IMR-90 (cell line): ENCODE data around the gene FMNL3. TPM values are rescaled to one million over a fixed set of nuclear protein-coding genes. Genes with fewer than 3 reads are reported as not detected.
A peak's percentile ranks its signal among the peaks of the same experiment; 100 is the strongest.

ENCODE experiments used
- ATAC-seq: fragments of 200-7000 bp; cut with Tn5 transposase; 2 replicates; pipeline ENCODE4 v1.9.1; 2020; ENCODE audit warnings: low read depth, mild to moderate bottlenecking, moderate library complexity
- BruUV-seq: library from RNA; stranded (reverse); fragments of 400-500 nt; replicated peaks from 2 replicates; lab custom pipeline; 2021; lab: Mats Ljungman, UMichigan
- CTCF ChIA-PET: fragments of 300-600 bp; formaldehyde crosslinking; extraction: SDS; loops from one replicate; lab custom pipeline; 2021; ENCODE audit warnings: antibody characterized with exemption; lab: Yijun Ruan, JAX
- POLR2A ChIA-PET: fragments of 300-600 bp; sonication (Branson Sonifier 250); formaldehyde crosslinking; loops from one replicate; lab custom pipeline; 2022; ENCODE audit warnings: antibody characterized with exemption; ENCODE audit not compliant: unreplicated experiment; lab: Charles Lee
- DNase-seq: peaks from one replicate; pipeline ENCODE4 v3.0.0; 2013
- H2AFZ ChIP-seq: replicated peaks from 2 replicates; pipeline ENCODE3; 2013; ENCODE audit warnings: low read length, mild to moderate bottlenecking; ENCODE audit not compliant: poor library complexity
- H2AK5ac ChIP-seq: 2 replicates; pipeline ENCODE4 v1.6.1; 2013; ENCODE audit warnings: low read depth, low read length, inconsistent platforms
- H2AK9ac ChIP-seq: replicated peaks from 2 replicates; pipeline ENCODE3; 2013; ENCODE audit warnings: mild to moderate bottlenecking, low read depth, low read length, moderate library complexity; ENCODE audit not compliant: poor library complexity
- H2BK120ac ChIP-seq: 2 replicates; pipeline ENCODE4 v1.6.1; 2013; ENCODE audit warnings: low read depth, low read length, inconsistent platforms
- H2BK15ac ChIP-seq: 3 replicates; pipeline ENCODE4 v1.6.1; 2013; ENCODE audit warnings: low read depth, low read length, inconsistent platforms
- H2BK20ac ChIP-seq: 2 replicates; pipeline ENCODE4 v1.6.1; 2013; ENCODE audit warnings: low read depth, mild to moderate bottlenecking, inconsistent platforms, low read length, moderate library complexity
- H2BK5ac ChIP-seq: 2 replicates; pipeline ENCODE4 v1.6.1; 2013; ENCODE audit warnings: mild to moderate bottlenecking, low read depth, low read length, inconsistent platforms; ENCODE audit not compliant: poor library complexity, severe bottlenecking
- H3K14ac ChIP-seq: replicated peaks from 2 replicates; pipeline ENCODE4 v1.6.1; 2013; ENCODE audit warnings: low read depth, low read length, inconsistent platforms
- H3K18ac ChIP-seq: 2 replicates; pipeline ENCODE4 v1.6.1; 2013; ENCODE audit warnings: low read depth, low read length, control low read depth
- H3K23ac ChIP-seq: 2 replicates; pipeline ENCODE4 v1.6.1; 2013; ENCODE audit warnings: low read depth, low read length, inconsistent platforms
- H3K27ac ChIP-seq: 2 replicates; pipeline ENCODE4 v1.5.1; 2013; ENCODE audit warnings: mild to moderate bottlenecking, control low read depth, low read length; ENCODE audit not compliant: insufficient read depth
- H3K27me3 ChIP-seq: 2 replicates; pipeline ENCODE4 v1.6.1; 2013; ENCODE audit warnings: low read length; ENCODE audit not compliant: control insufficient read depth, insufficient read depth
- H3K36me3 ChIP-seq: 2 replicates; pipeline ENCODE4 v1.6.1; 2013; ENCODE audit warnings: low read length, mixed read lengths; ENCODE audit not compliant: control insufficient read depth, insufficient read depth
- H3K4ac ChIP-seq: 2 replicates; pipeline ENCODE4 v1.6.1; 2013; ENCODE audit warnings: low read depth, low read length, inconsistent platforms
- H3K4me1 ChIP-seq: 2 replicates; pipeline ENCODE4 v1.6.1; 2013; ENCODE audit warnings: low read length, mixed read lengths; ENCODE audit not compliant: control insufficient read depth, insufficient read depth
- H3K4me2 ChIP-seq: 2 replicates; pipeline ENCODE4 v1.6.1; 2013; ENCODE audit warnings: low read depth, mild to moderate bottlenecking, control low read depth, low read length, moderate library complexity
- H3K4me3 ChIP-seq: 2 replicates; pipeline ENCODE4 v1.5.1; 2013; ENCODE audit warnings: low read depth, mild to moderate bottlenecking, control low read depth, low read length, moderate library complexity; ENCODE audit not compliant: insufficient read depth
- H3K56ac ChIP-seq: 2 replicates; pipeline ENCODE4 v1.6.1; 2013; ENCODE audit warnings: low read length, inconsistent platforms; ENCODE audit not compliant: insufficient read depth; ENCODE audit errors: extremely low read depth
- H3K79me1 ChIP-seq, 2 experiments: 2 replicates each; pipeline ENCODE4 v1.6.1; 2013; ENCODE audit warnings: low read length in 2 of 2, inconsistent platforms in 1 of 2, low read depth in 1 of 2
- H3K9ac ChIP-seq: 2 replicates; pipeline ENCODE4 v1.6.1; 2013; ENCODE audit warnings: low read depth, low read length, control low read depth
- H3K9me1 ChIP-seq: 2 replicates; pipeline ENCODE4 v1.6.1; 2013; ENCODE audit warnings: low read length, inconsistent platforms; ENCODE audit not compliant: insufficient read depth
- H3K9me3 ChIP-seq: 2 replicates; pipeline ENCODE4 v1.6.1; 2013; ENCODE audit warnings: low read length; ENCODE audit not compliant: control insufficient read depth, insufficient read depth
- H4K20me1 ChIP-seq: 2 replicates; pipeline ENCODE4 v1.6.1; 2013; ENCODE audit warnings: low read length, inconsistent platforms; ENCODE audit not compliant: insufficient read depth
- H4K5ac ChIP-seq: 2 replicates; pipeline ENCODE4 v1.6.1; 2013; ENCODE audit warnings: mild to moderate bottlenecking, low read depth, low read length, control low read depth
- H4K8ac ChIP-seq, 2 experiments: 2 replicates each; pipeline ENCODE4 v1.6.1; 2013; ENCODE audit warnings: low read depth in 2 of 2, low read length in 2 of 2, control low read depth in 1 of 2, inconsistent platforms in 1 of 2
- H4K91ac ChIP-seq: 2 replicates; pipeline ENCODE4 v1.6.1; 2013; ENCODE audit warnings: low read depth, low read length, inconsistent platforms; ENCODE audit not compliant: insufficient read depth
- BHLHE40 ChIP-seq: fragments of 150-350 bp; IDR thresholded peaks from 2 replicates; pipeline ENCODE4 v1.6.1; 2016; ENCODE audit warnings: mild to moderate bottlenecking, low read depth, low read length
- CHD1 ChIP-seq: IDR thresholded peaks from 2 replicates; pipeline ENCODE4 v1.6.1; 2012; ENCODE audit warnings: low read depth, low read length, improper control_type of control experiment
- FOS ChIP-seq: fragments of 150-350 bp; IDR thresholded peaks from 2 replicates; pipeline ENCODE4 v1.6.1; 2016; ENCODE audit warnings: low read depth, low read length
- MAFK ChIP-seq: IDR thresholded peaks from 2 replicates; pipeline ENCODE4 v1.6.1; 2012; ENCODE audit warnings: low read depth, low read length, improper control_type of control experiment
- MAZ ChIP-seq: IDR thresholded peaks from 2 replicates; pipeline ENCODE4 v1.6.1; 2012; ENCODE audit warnings: low read depth, mild to moderate bottlenecking, low read length, improper control_type of control experiment, moderate library complexity, borderline replicate concordance
- MXI1 ChIP-seq: IDR thresholded peaks from 2 replicates; pipeline ENCODE4 v1.6.1; 2012; ENCODE audit warnings: low read depth, mild to moderate bottlenecking, low read length, moderate library complexity, borderline replicate concordance
- NFE2L2 ChIP-seq: fragments of 150-350 bp; IDR thresholded peaks from 2 replicates; pipeline ENCODE4 v1.6.1; 2016; ENCODE audit warnings: low read depth, mild to moderate bottlenecking, low read length
- POLR2A ChIP-seq: IDR thresholded peaks from 2 replicates; pipeline ENCODE4 v1.6.1; 2012; ENCODE audit warnings: mild to moderate bottlenecking, low read depth, low read length
- RAD21 ChIP-seq: IDR thresholded peaks from 2 replicates; pipeline ENCODE4 v1.6.1; 2012; ENCODE audit warnings: low read length, improper control_type of control experiment
- RCOR1 ChIP-seq: IDR thresholded peaks from 2 replicates; pipeline ENCODE4 v1.6.1; 2012; ENCODE audit warnings: mild to moderate bottlenecking, low read length, improper control_type of control experiment; ENCODE audit not compliant: insufficient replicate concordance
- SMC3 ChIP-seq: fragments of 150-350 bp; IDR thresholded peaks from 2 replicates; pipeline ENCODE4 v1.6.1; 2016; ENCODE audit warnings: low read depth, mild to moderate bottlenecking, antibody characterized with exemption, low read length, moderate library complexity
- whole genome bisulfite sequencing, 2 experiments: methylation state at CpG; one replicate each; pipeline versions ENCODE4 v1.1.5 to v1.1.7; 2013; ENCODE audit warnings: missing lambda C conversion rate in 2 of 2; ENCODE audit not compliant: insufficient read length in 1 of 2; ENCODE audit errors: extremely low coverage in 2 of 2; 5-methylcytosine and 5-hydroxymethylcytosine counted together
- dilution Hi-C: fragments of 300-500 bp; cut with HindIII; formaldehyde crosslinking; loops from one replicate; pipeline ENCODE4 v1.14.3; 2018; ENCODE audit warnings: low sequenced_read_pairs; ENCODE audit not compliant: unreplicated experiment
- in situ Hi-C: fragments of 300-500 bp; cut with MboI; formaldehyde crosslinking; loops from 3 replicates; pipeline ENCODE4 v1.14.3; 2019; ENCODE audit warnings: low sequenced_read_pairs, inconsistent platforms, mixed read lengths
- intact Hi-C: fragments of 100-400 bp; cut with micrococcal nuclease; formaldehyde crosslinking; loops from 2 replicates; pipeline ENCODE4 v1.10.0; 2022
- polyA plus RNA-seq, 3 experiments: library from polyadenylated mRNA; depleted of rRNA; stranded (reverse); fragments of >200 nt; gene quantifications; 2 replicates each; pipeline ENCODE4 v1.2.3, GENCODE V29; 2012; ENCODE audit warnings: low replicate concordance in 1 of 3
- total RNA-seq: library from RNA; depleted of rRNA; stranded (reverse); fragments of >200 nt; gene quantifications from 2 replicates; pipeline ENCODE4 v1.2.3, GENCODE V29; 2012
- TF ChIP-seq, protein P1 (sequence below): fragments of 150-350 bp; IDR thresholded peaks from 2 replicates; pipeline ENCODE4 v1.6.1; 2017; ENCODE audit warnings: mild to moderate bottlenecking, antibody characterized with exemption, low read length, low read depth
- TF ChIP-seq, protein P2 (sequence below): conservative IDR thresholded peaks from 2 replicates; pipeline ENCODE4 v1.5.1; 2012; ENCODE audit warnings: mild to moderate bottlenecking, low read depth, low read length, improper control_type of control experiment
- TF ChIP-seq, protein P3 (sequence below): fragments of 150-350 bp; IDR thresholded peaks from 2 replicates; pipeline ENCODE4 v1.6.1; 2016; ENCODE audit warnings: low read depth, mild to moderate bottlenecking, low read length, moderate library complexity, borderline replicate concordance

Gene FMNL3
- total and polyA plus RNA-seq, 2 of the 4 experiments (the other 2 are of a cell fraction) = 16.3 to 36.4 TPM

DNA sequence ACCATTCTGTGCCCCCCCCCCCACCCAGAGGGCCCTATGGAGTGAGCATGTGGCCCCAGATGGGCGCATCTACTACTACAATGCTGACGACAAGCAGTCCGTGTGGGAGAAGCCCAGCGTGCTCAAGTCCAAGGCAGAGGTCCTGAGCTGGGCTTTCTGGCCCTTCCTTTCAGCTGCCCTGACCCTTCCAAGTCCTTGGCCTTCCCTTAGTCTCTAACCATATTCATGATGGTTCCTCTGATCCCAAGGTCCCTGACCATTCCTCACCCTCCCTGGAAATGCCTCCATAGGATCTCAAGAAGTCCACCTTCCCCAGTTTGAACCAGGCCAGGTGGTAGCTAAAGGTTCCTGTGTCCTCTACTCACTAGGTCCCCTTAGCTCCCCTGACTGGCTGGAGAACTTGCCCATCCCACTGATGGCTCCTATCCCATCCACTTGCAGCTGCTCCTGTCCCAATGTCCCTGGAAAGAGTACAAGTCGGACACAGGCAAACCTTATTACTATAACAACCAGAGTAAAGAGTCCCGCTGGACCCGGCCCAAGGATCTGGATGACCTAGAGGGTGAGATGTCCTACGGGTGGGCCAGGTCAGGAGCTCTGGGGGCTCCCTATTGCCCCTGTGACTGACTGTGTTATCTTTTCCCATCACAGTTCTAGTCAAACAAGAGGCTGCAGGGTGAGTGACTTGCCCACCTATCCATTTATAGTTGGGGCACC is 74.1 kb downstream of the FMNL3 start:
- no TSS peak for BruUV-seq

More for the DNA sequence above, 74.1 kb downstream of the FMNL3 start:
- Histone ChIP-seq H3K9ac (no peak overlapping the region), H4K8ac (no peak overlapping the region), H3K4ac (no peak overlapping the region), H3K27ac (no peak overlapping the region), H3K9me3 (no peaks in the 10 kb centered on the region), H3K14ac (no peak overlapping the region), H2BK20ac (no peak overlapping the region), H2AK9ac (peak overlapping the region; percentile 33), H4K91ac (no peak overlapping the region), H4K20me1 (peaks cover 3% of the 10 kb centered on the region; the same call in 1 of the 2 replicates), H2BK5ac (no peak overlapping the region), H2BK15ac (no peak overlapping the region), H3K9me1 (no peaks in the 10 kb centered on the region), H2BK120ac (no peak overlapping the region), H3K4me2 (no peak overlapping the region), H3K4me3 (no peak overlapping the region), H3K56ac (no peak overlapping the region), H3K18ac (no peak overlapping the region), H4K5ac (no peak overlapping the region), H2AFZ (no peak overlapping the region), H2AK5ac (no peak overlapping the region), H3K23ac (no peak overlapping the region), H3K4me1 (peaks cover 5% of the 10 kb centered on the region; the same call in 1 of the 2 replicates), H3K36me3 (peaks cover 19% of the 10 kb centered on the region), H3K27me3 (no peaks in the 10 kb centered on the region), H3K79me1 (peaks cover 0 to 3% of the 10 kb centered on the region in 2 experiments; a peak in 2 of 4 replicates)
- in situ Hi-C loops (no loop called here), dilution Hi-C loops (no loop called here), intact Hi-C loops (no loop called here)
- DNase-seq = no peak
- CTCF ChIA-PET = no interaction called here
- no peak for TF ChIP-seq NFE2L2
- TF ChIP-seq MXI1 = no peak
- TF ChIP-seq, protein P1, sequence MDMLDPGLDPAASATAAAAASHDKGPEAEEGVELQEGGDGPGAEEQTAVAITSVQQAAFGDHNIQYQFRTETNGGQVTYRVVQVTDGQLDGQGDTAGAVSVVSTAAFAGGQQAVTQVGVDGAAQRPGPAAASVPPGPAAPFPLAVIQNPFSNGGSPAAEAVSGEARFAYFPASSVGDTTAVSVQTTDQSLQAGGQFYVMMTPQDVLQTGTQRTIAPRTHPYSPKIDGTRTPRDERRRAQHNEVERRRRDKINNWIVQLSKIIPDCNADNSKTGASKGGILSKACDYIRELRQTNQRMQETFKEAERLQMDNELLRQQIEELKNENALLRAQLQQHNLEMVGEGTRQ = no peak
- TF ChIP-seq POLR2A = no peak
- TF ChIP-seq SMC3 = no peak
- TF ChIP-seq RAD21 = no peak
- TF ChIP-seq RCOR1 = no peak
- TF ChIP-seq MAZ = no peak
- TF ChIP-seq, protein P2, sequence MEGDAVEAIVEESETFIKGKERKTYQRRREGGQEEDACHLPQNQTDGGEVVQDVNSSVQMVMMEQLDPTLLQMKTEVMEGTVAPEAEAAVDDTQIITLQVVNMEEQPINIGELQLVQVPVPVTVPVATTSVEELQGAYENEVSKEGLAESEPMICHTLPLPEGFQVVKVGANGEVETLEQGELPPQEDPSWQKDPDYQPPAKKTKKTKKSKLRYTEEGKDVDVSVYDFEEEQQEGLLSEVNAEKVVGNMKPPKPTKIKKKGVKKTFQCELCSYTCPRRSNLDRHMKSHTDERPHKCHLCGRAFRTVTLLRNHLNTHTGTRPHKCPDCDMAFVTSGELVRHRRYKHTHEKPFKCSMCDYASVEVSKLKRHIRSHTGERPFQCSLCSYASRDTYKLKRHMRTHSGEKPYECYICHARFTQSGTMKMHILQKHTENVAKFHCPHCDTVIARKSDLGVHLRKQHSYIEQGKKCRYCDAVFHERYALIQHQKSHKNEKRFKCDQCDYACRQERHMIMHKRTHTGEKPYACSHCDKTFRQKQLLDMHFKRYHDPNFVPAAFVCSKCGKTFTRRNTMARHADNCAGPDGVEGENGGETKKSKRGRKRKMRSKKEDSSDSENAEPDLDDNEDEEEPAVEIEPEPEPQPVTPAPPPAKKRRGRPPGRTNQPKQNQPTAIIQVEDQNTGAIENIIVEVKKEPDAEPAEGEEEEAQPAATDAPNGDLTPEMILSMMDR = no peak
- TF ChIP-seq MAFK = no peak
- TF ChIP-seq, protein P3, sequence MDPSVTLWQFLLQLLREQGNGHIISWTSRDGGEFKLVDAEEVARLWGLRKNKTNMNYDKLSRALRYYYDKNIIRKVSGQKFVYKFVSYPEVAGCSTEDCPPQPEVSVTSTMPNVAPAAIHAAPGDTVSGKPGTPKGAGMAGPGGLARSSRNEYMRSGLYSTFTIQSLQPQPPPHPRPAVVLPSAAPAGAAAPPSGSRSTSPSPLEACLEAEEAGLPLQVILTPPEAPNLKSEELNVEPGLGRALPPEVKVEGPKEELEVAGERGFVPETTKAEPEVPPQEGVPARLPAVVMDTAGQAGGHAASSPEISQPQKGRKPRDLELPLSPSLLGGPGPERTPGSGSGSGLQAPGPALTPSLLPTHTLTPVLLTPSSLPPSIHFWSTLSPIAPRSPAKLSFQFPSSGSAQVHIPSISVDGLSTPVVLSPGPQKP = no peak
- TF ChIP-seq CHD1 = no peak
- no peak for TF ChIP-seq FOS
- no peak for TF ChIP-seq BHLHE40
- no peak for ATAC-seq
- POLR2A ChIA-PET = no interaction called here
- WGBS, 2 experiments = 94% methylated on average over 4 of the region's 8 CpGs; no CpG with 5 or more reads in 1 of the 2 experiments
